Astrocyte (in vitro differentiated cells and primary cell): ENCODE results near the gene LRRC43. TPM values are rescaled to one million over a fixed set of nuclear protein-coding genes. Genes with fewer than 3 reads are reported as not detected.

Experiments
- DNase-seq: peaks from one replicate; pipeline ENCODE4 v3.0.0-alpha.2; 2010; ENCODE audit warnings: low read depth
- FAIRE-seq: peaks from 2 replicates; lab custom pipeline; 2011; peaks lifted over from hg19 to GRCh38; lab: Jason Lieb, UNC
- H2AFZ ChIP-seq: 2 replicates; pipeline ENCODE4 v1.6.0; 2012; ENCODE audit warnings: low read depth, low read length, inconsistent platforms
- H3K27ac ChIP-seq: 2 replicates; pipeline ENCODE4 v1.5.1; 2011; ENCODE audit warnings: low read depth, low read length, inconsistent platforms
- H3K27me3 ChIP-seq: 2 replicates; pipeline ENCODE4 v1.6.0; 2011; ENCODE audit warnings: low read length, inconsistent platforms; ENCODE audit not compliant: insufficient read depth
- H3K36me3 ChIP-seq: 2 replicates; pipeline ENCODE4 v1.5.1; 2011; ENCODE audit warnings: low read length, inconsistent platforms; ENCODE audit not compliant: insufficient read depth
- H3K4me1 ChIP-seq: 2 replicates; pipeline ENCODE4 v1.5.1; 2011; ENCODE audit warnings: low read length, inconsistent platforms; ENCODE audit not compliant: insufficient read depth
- H3K4me2 ChIP-seq: 2 replicates; pipeline ENCODE4 v1.6.0; 2012; ENCODE audit warnings: low read length, inconsistent platforms
- H3K4me3 ChIP-seq: 2 replicates; pipeline ENCODE4 v1.5.1; 2011; ENCODE audit warnings: low read depth, mild to moderate bottlenecking, low read length, inconsistent platforms; ENCODE audit not compliant: insufficient read depth
- H3K79me2 ChIP-seq: 2 replicates; pipeline ENCODE4 v1.6.0; 2012; ENCODE audit warnings: mild to moderate bottlenecking, low read length, inconsistent platforms; ENCODE audit not compliant: insufficient read depth
- H3K9ac ChIP-seq: 2 replicates; pipeline ENCODE4 v1.6.0; 2012; ENCODE audit warnings: mild to moderate bottlenecking, low read length, inconsistent platforms
- H3K9me3 ChIP-seq: 2 replicates; pipeline ENCODE4 v1.5.1; 2012; ENCODE audit warnings: low read depth, mild to moderate bottlenecking, low read length, inconsistent platforms; ENCODE audit not compliant: insufficient read depth
- H4K20me1 ChIP-seq: 2 replicates; pipeline ENCODE4 v1.6.0; 2012; ENCODE audit warnings: low read length, inconsistent platforms; ENCODE audit not compliant: insufficient read depth
- H3K27ac Mint-ChIP-seq: one replicate; pipeline ENCODE4 v1.8.0; 2021; ENCODE audit warnings: mild to moderate bottlenecking, mixed read lengths; ENCODE audit not compliant: unreplicated experiment
- H3K27me3 Mint-ChIP-seq: one replicate; pipeline ENCODE4 v1.8.0; 2021; ENCODE audit warnings: low read depth, mixed read lengths; ENCODE audit not compliant: unreplicated experiment
- H3K36me3 Mint-ChIP-seq: one replicate; pipeline ENCODE4 v1.8.0; 2021; ENCODE audit warnings: low read depth, mixed read lengths; ENCODE audit not compliant: unreplicated experiment
- H3K4me1 Mint-ChIP-seq: one replicate; pipeline ENCODE4 v1.8.0; 2021; ENCODE audit warnings: low read depth, mixed read lengths; ENCODE audit not compliant: unreplicated experiment
- H3K4me3 Mint-ChIP-seq: one replicate; pipeline ENCODE4 v1.8.0; 2021; ENCODE audit warnings: mild to moderate bottlenecking, moderate library complexity, mixed read lengths; ENCODE audit not compliant: unreplicated experiment
- H3K9me3 Mint-ChIP-seq: one replicate; pipeline ENCODE4 v1.8.0; 2021; ENCODE audit warnings: mild to moderate bottlenecking, mixed read lengths; ENCODE audit not compliant: unreplicated experiment
- EZH2 ChIP-seq: IDR thresholded peaks from 2 replicates; pipeline ENCODE4 v1.6.1; 2012; ENCODE audit warnings: mild to moderate bottlenecking, low read length, inconsistent platforms; ENCODE audit not compliant: insufficient read depth
- total RNA-seq: library from RNA; stranded (reverse); gene quantifications from 2 replicates; pipeline ENCODE4 v1.2.1, GENCODE V29; 2021
- TF ChIP-seq, protein P1 (sequence below): IDR thresholded peaks from 2 replicates; pipeline ENCODE4 v1.5.1; 2011; ENCODE audit warnings: low read depth, mild to moderate bottlenecking, inconsistent platforms, low read length, moderate library complexity; ENCODE audit not compliant: insufficient read depth

Gene LRRC43
- total RNA-seq, 1 donor from 2014 or later, result 0.73 TPM

GRCh38 chr12:122135437-122136031, 47.4 kb upstream of the LRRC43 start:
- Histone ChIP-seq H3K27ac (no peak overlapping the region), H3K27me3 (no peaks in the 10 kb centered on the region), H3K4me3 (no peak overlapping the region), H3K4me1 (peaks cover 4% of the 10 kb centered on the region), H3K9me3 (no peaks in the 10 kb centered on the region), H3K36me3 (peaks cover 8% of the 10 kb centered on the region), H3K79me2 (no peaks in the 10 kb centered on the region), H3K4me2 (no peak overlapping the region), H2AFZ (no peak overlapping the region), H3K9ac (no peak overlapping the region), H4K20me1 (peaks cover 8% of the 10 kb centered on the region)
- Mint-ChIP-seq H3K9me3 (no peaks in the 10 kb centered on the region), H3K36me3 (peaks cover 15% of the 10 kb centered on the region), H3K4me1 (peaks cover 5% of the 10 kb centered on the region), H3K27me3 (no peaks in the 10 kb centered on the region), H3K27ac (no peak overlapping the region), H3K4me3 (no peak overlapping the region)
- FAIRE-seq (no peak), DNase-seq (no peak)
- no peak for TF ChIP-seq EZH2

- H2AFZ ChIP-seq, result no peak overlapping the region
- no peaks in the 10 kb centered on the region for H3K27me3 Mint-ChIP-seq
- H4K20me1 ChIP-seq, result peaks cover 2% of the 10 kb centered on the region
- H3K4me3 ChIP-seq, result no peak overlapping the region
- FAIRE-seq (no peak), DNase-seq (no peak)
- TF ChIP-seq EZH2, result no peak
- TF ChIP-seq, protein P1, sequence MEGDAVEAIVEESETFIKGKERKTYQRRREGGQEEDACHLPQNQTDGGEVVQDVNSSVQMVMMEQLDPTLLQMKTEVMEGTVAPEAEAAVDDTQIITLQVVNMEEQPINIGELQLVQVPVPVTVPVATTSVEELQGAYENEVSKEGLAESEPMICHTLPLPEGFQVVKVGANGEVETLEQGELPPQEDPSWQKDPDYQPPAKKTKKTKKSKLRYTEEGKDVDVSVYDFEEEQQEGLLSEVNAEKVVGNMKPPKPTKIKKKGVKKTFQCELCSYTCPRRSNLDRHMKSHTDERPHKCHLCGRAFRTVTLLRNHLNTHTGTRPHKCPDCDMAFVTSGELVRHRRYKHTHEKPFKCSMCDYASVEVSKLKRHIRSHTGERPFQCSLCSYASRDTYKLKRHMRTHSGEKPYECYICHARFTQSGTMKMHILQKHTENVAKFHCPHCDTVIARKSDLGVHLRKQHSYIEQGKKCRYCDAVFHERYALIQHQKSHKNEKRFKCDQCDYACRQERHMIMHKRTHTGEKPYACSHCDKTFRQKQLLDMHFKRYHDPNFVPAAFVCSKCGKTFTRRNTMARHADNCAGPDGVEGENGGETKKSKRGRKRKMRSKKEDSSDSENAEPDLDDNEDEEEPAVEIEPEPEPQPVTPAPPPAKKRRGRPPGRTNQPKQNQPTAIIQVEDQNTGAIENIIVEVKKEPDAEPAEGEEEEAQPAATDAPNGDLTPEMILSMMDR, result no peak
- H3K9me3 Mint-ChIP-seq, result no peaks in the 10 kb centered on the region
- H3K4me1 Mint-ChIP-seq, result no peaks in the 10 kb centered on the region
- peaks cover 9% of the 10 kb centered on the region for H3K36me3 ChIP-seq
- no peaks in the 10 kb centered on the region for H3K79me2 ChIP-seq
- H3K4me1 ChIP-seq, result no peaks in the 10 kb centered on the region
- H3K27ac Mint-ChIP-seq, result no peak overlapping the region
- H3K9me3 ChIP-seq, result no peaks in the 10 kb centered on the region
- no peak overlapping the region for H3K27ac ChIP-seq
- peaks cover 23% of the 10 kb centered on the region for H3K36me3 Mint-ChIP-seq
- no peak overlapping the region for H3K9ac ChIP-seq
- no peaks in the 10 kb centered on the region for H3K27me3 ChIP-seq
- H3K4me3 Mint-ChIP-seq, result no peak overlapping the region
- H3K4me2 ChIP-seq, result no peak overlapping the region
Measured at GRCh38 chr12:122137229-122137628, 45.7 kb upstream of the LRRC43 start.

- Mint-ChIP-seq H3K27ac (no peak overlapping the region), H3K36me3 (peaks cover 24% of the 10 kb centered on the region), H3K4me1 (no peaks in the 10 kb centered on the region), H3K9me3 (no peaks in the 10 kb centered on the region), H3K4me3 (no peak overlapping the region), H3K27me3 (no peaks in the 10 kb centered on the region)
- H3K9me3 ChIP-seq, result no peaks in the 10 kb centered on the region
- DNase-seq (no peak), FAIRE-seq (no peak)
- no peaks in the 10 kb centered on the region for H3K79me2 ChIP-seq
- no peak overlapping the region for H3K9ac ChIP-seq
- TF ChIP-seq, protein P1, result no peak
- TF ChIP-seq EZH2, result no peak
- no peaks in the 10 kb centered on the region for H3K27me3 ChIP-seq
- H3K27ac ChIP-seq, result no peak overlapping the region
- H3K36me3 ChIP-seq, result peaks cover 11% of the 10 kb centered on the region
- no peaks in the 10 kb centered on the region for H4K20me1 ChIP-seq
- no peaks in the 10 kb centered on the region for H3K4me1 ChIP-seq
- H3K4me2 ChIP-seq, result no peak overlapping the region
- no peak overlapping the region for H3K4me3 ChIP-seq
- H2AFZ ChIP-seq, result no peak overlapping the region
Measured at GRCh38 chr12:122137681-122138080, 45.2 kb upstream of the LRRC43 start.
